8988T (cell line): ENCODE measurements around the gene TMEM201.
"Not testable (repeated sequence)": the region's sequence is repeated elsewhere in the genome, so short reads cannot be mapped to it uniquely, and the experiment has no call there.

Experiments
- DNase-seq: peaks from one replicate; pipeline ENCODE4 v3.0.0; 2011

Gene TMEM201

GRCh38 chr1:9601942-9602793 is 13.5 kb downstream of the TMEM201 start:
- no peak for DNase-seq

GRCh38 chr1:9602794-9603167 is 14.1 kb downstream of the TMEM201 start:
- no peak for DNase-seq

- no peak for DNase-seq
Measured at GRCh38 chr1:9603307-9603706, 14.6 kb downstream of the TMEM201 start.

GRCh38 chr1:9603766-9604753 is 15.3 kb downstream of the TMEM201 start:
- DNase-seq, result no peak

- no peak for DNase-seq
Measured at GRCh38 chr1:9604836-9605235, 16.1 kb downstream of the TMEM201 start.

- DNase-seq, result no peak
Measured at GRCh38 chr1:9605946-9606455, 17.3 kb downstream of the TMEM201 start.

GRCh38 chr1:9606458-9606857 is 17.7 kb downstream of the TMEM201 start:
- DNase-seq, result no peak

- DNase-seq, result no peak
Measured at GRCh38 chr1:9606948-9607347, 18.2 kb downstream of the TMEM201 start.

GRCh38 chr1:9607352-9607751 is 18.6 kb downstream of the TMEM201 start:
- no peak for DNase-seq

- no peak for DNase-seq
Measured at GRCh38 chr1:9609998-9610397, 21.3 kb downstream of the TMEM201 start.

GRCh38 chr1:9610548-9610947 is 21.8 kb downstream of the TMEM201 start:
- no peak for DNase-seq

- DNase-seq, result no peak
Measured at GRCh38 chr1:9611716-9612115, 23.0 kb downstream of the TMEM201 start.

GRCh38 chr1:9612162-9612845 is 23.6 kb downstream of the TMEM201 start:
- DNase-seq, result no peak

GRCh38 chr1:9612871-9613624 is 24.3 kb downstream of the TMEM201 start:
- DNase-seq, result no peak

- DNase-seq, result no peak
Measured at GRCh38 chr1:9613625-9614299, 25.1 kb downstream of the TMEM201 start.

- peak; percentile 70 for DNase-seq
Measured at GRCh38 chr1:9615316-9616063, 26.8 kb downstream of the TMEM201 start.

- no peak for DNase-seq
Measured at GRCh38 chr1:9618909-9619679, 30.4 kb downstream of the TMEM201 start.

- no peak for DNase-seq
Measured at GRCh38 chr1:9621032-9621431, 32.3 kb downstream of the TMEM201 start.

GRCh38 chr1:9624081-9624480 is 35.4 kb downstream of the TMEM201 start:
- no peak for DNase-seq

- DNase-seq, result not testable (repeated sequence)
Measured at GRCh38 chr1:9625030-9625429, 36.3 kb downstream of the TMEM201 start.
